Choroid plexus epithelial cell (primary cell): ENCODE data around the gene SLF2.

Experiments used
- DNase-seq: peaks from one replicate; pipeline ENCODE4 v3.0.0-alpha.2; 2010; ENCODE audit warnings: low read depth
- H3K4me3 ChIP-seq: 2 replicates; pipeline ENCODE4 v1.5.1; 2011; ENCODE audit warnings: low read depth, mild to moderate bottlenecking, control low read depth, low read length, moderate library complexity
- CTCF ChIP-seq: conservative IDR thresholded peaks from 2 replicates; pipeline ENCODE4 v1.5.1; 2011; ENCODE audit warnings: low read depth, mild to moderate bottlenecking, control low read depth, inconsistent platforms, low read length, moderate library complexity

SLF2 gene

DNA sequence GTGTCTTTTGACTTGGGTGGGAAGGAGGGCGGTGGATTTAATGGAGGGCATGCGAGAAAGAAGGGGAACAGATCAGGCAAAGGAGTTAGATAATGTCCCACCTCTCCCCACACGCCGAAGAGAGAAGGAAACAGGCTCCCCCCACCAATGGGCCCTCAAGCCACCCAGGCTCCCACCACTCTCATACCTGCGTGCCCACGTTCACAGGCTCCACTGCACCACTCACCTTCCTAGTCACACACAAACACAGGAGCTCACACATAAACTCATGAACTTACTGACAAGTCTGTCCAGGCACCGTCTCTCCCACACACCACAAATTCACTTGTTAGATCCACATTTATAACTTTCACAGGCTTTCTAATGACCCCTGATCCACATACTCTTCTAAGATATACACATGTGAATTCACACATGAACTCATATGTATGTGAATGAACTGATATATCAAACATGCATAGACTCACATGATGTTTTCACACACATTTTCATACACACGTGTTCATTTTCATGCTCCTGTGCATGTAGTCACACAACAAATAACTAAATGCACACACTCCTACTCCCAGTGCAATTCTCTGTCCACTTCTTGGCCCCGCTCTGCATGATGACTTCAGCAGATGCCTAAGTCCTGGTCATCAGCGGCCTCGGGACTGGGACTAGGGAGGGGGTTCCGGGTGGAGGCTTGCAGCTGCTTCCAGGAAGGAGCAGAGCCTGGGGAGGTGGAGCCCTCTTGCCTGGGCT, 88.3 kb downstream of the SLF2 start:
- DNase-seq: peak; percentile 94
- no peak for TF ChIP-seq CTCF
- peak overlapping the region; percentile 83 for H3K4me3 ChIP-seq

- H3K4me3 ChIP-seq: peak overlapping the region; percentile 83
- no peak for DNase-seq
- no peak for TF ChIP-seq CTCF
Observed at GRCh38 chr10:101001659-101002035, 88.9 kb downstream of the SLF2 start.

GRCh38 chr10:101002456-101002855, 89.7 kb downstream of the SLF2 start:
- no peak for DNase-seq
- TF ChIP-seq CTCF: no peak
- H3K4me3 ChIP-seq: no peak overlapping the region

DNA sequence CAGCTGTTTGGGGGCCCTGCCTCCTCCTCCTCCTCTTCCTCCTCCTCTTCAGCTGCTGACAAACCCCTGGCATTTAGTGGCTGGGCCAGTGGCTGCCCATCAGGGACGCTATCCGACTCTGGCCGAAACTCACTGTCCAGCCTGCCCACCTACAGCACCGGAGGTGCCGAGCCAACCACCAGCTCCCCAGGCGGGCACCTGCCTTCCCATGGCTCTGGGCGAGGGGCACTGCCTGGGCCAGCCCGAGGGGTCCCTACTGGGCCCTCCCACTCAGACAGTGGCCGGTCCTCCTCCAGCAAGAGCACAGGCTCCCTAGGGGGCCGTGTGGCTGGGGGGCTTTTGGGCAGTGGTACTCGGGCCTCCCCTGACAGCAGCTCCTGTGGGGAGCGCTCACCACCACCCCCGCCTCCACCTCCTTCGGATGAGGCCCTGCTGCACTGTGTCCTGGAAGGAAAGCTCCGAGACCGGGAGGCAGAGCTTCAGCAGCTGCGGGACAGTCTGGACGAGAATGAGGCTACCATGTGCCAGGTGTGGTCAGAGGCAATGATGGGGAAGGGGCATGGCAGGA, 91.0 kb downstream of the SLF2 start:
- DNase-seq: no peak
- no peak for TF ChIP-seq CTCF
- H3K4me3 ChIP-seq: no peak overlapping the region

GRCh38 chr10:101005361-101005760, 92.6 kb downstream of the SLF2 start:
- no peak for TF ChIP-seq CTCF
- H3K4me3 ChIP-seq: no peak overlapping the region
- no peak for DNase-seq

- TF ChIP-seq CTCF: no peak
- DNase-seq: no peak
- no peak overlapping the region for H3K4me3 ChIP-seq
Observed at GRCh38 chr10:101005869-101006567, 93.3 kb downstream of the SLF2 start.
